Bone marrow (tissue), 2 donors: ENCODE data around the gene FAM186B.

Experiments used
- DNase-seq, 2 donors: peaks; one replicate each; lab custom pipeline; 2025; lab: John Stamatoyannopoulos, UW

Gene FAM186B

DNA sequence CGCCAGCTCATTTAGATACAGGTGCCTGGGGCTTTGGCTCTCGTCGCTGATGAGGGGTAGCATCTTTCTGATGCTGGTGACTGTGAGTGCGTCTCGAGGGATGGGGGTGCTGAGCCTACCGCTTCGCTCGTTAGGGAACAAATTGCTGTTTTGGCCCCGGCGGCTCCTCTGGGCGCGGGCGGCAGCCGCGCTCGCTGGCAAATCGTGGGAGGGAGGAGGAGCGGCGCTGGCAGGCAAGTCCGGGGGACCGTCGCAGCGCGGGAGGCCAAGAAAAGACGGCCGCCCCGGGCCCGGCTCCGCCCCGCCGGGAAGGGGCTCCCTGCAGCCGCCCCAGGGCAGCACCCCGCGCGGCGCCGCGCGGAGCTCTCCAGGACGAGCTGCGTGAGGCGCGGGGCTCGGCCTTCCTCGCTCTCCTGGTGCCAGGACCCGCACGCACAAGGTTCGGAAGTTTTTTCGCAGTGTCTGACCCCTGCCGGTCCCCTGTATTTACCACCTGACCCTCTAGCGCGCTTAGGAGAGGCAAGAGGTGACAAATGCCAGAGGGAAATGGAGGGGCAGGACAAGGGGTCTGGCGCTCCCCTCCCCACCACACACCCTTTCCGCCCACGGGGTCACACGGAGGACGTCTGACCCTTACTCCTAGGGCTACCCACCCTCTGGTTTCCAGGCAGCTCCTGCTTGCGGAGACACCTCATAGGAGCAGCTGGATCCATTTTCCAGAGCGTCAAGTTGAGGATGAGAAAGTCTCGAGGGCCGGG, 67.5 kb downstream of the FAM186B start:
- DNase-seq, result no peak
